Calu3 (cell line): ENCODE data around the gene MPHOSPH9. TPM values are rescaled to one million over a fixed set of nuclear protein-coding genes. Genes with fewer than 3 reads are reported as not detected.

Source experiments
- BruUV-seq: library from RNA; stranded (reverse); fragments of 400-500 nt; replicated peaks from 2 replicates; lab custom pipeline; 2021; lab: Mats Ljungman, UMichigan
- CTCF ChIA-PET: fragments of 300-600 bp; sonication (Branson Sonifier 250); formaldehyde crosslinking; loops from one replicate; lab custom pipeline; 2022; ENCODE audit warnings: antibody characterized with exemption; lab: Charles Lee
- DNase-seq: peaks from one replicate; pipeline ENCODE4 v3.0.0; 2022
- H3K27ac Mint-ChIP-seq: one replicate; pipeline ENCODE4 v1.8.0; 2022; ENCODE audit warnings: mixed read lengths; ENCODE audit not compliant: unreplicated experiment
- H3K27me3 Mint-ChIP-seq: one replicate; pipeline ENCODE4 v1.8.0; 2022; ENCODE audit warnings: mixed read lengths; ENCODE audit not compliant: unreplicated experiment
- H3K36me3 Mint-ChIP-seq: one replicate; pipeline ENCODE4 v1.8.0; 2022; ENCODE audit warnings: mild to moderate bottlenecking, moderate library complexity, mixed read lengths; ENCODE audit not compliant: insufficient read depth, unreplicated experiment
- H3K4me1 Mint-ChIP-seq: one replicate; pipeline ENCODE4 v1.8.0; 2022; ENCODE audit warnings: mild to moderate bottlenecking, low read depth, mixed read lengths; ENCODE audit not compliant: unreplicated experiment
- H3K4me3 Mint-ChIP-seq: one replicate; pipeline ENCODE4 v1.8.0; 2022; ENCODE audit warnings: mild to moderate bottlenecking, low read depth, moderate library complexity, mixed read lengths; ENCODE audit not compliant: unreplicated experiment
- H3K9me3 Mint-ChIP-seq: one replicate; pipeline ENCODE4 v1.8.0; 2022; ENCODE audit warnings: low read depth, mixed read lengths; ENCODE audit not compliant: unreplicated experiment
- CTCF ChIP-seq: fragments of 200-600 bp; IDR thresholded peaks from one replicate; pipeline ENCODE4 v1.8.0; 2022; ENCODE audit warnings: antibody characterized with exemption; ENCODE audit not compliant: unreplicated experiment
- intact Hi-C: fragments of 100-400 bp; cut with micrococcal nuclease; formaldehyde crosslinking; loops from one replicate; pipeline ENCODE4 v1.10.0; 2022; ENCODE audit not compliant: unreplicated experiment
- total RNA-seq: library from RNA; stranded (reverse); gene quantifications from 2 replicates; pipeline ENCODE4 v1.2.3, GENCODE V29; 2022

MPHOSPH9 gene
- total RNA-seq, 1 experiment from 2014 or later: 69.5 TPM

- BruUV-seq: no TSS peak
- TF ChIP-seq CTCF: no peak
- peak; percentile 82 for DNase-seq
Measured at GRCh38 chr12:123150744-123151456, 82.0 kb downstream of the MPHOSPH9 start, which contains the start of gene PITPNM2. PITPNM2 (minus strand) TSS chr12:123151090; CDS start chr12:123034590, 116,500 bp downstream.

GRCh38 chr12:123150275-123150743 lies 82.6 kb downstream of the MPHOSPH9 start:
- H3K9me3 Mint-ChIP-seq: no peaks in the 10 kb centered on the region
- H3K4me1 Mint-ChIP-seq: peaks cover 18% of the 10 kb centered on the region
- TF ChIP-seq CTCF: no peak
- no peaks in the 10 kb centered on the region for H3K27me3 Mint-ChIP-seq
- peak overlapping the region; percentile 18 for H3K27ac Mint-ChIP-seq
- intact Hi-C loops: no loop called here
- DNase-seq: no peak
- CTCF ChIA-PET: interaction anchor here (0.5 to 1.0 kb wide), 5 partner anchors 9 to 327 kb away, joined by 3 to 10 read pairs (median 3); no protein-coding TSS in a partner anchor
- H3K4me3 Mint-ChIP-seq: peak overlapping the region; percentile 75
- BruUV-seq: no TSS peak
- H3K36me3 Mint-ChIP-seq: peaks cover 21% of the 10 kb centered on the region

More at GRCh38 chr12:123150744-123151456, 82.0 kb downstream of the MPHOSPH9 start, which contains the start of gene PITPNM2:
- H3K36me3 Mint-ChIP-seq: peaks cover 21% of the 10 kb centered on the region
- intact Hi-C loops: no loop called here
- no peaks in the 10 kb centered on the region for H3K9me3 Mint-ChIP-seq
- peaks cover 18% of the 10 kb centered on the region for H3K4me1 Mint-ChIP-seq
- peak within 1 kb of the TSS; percentile 75 for H3K4me3 Mint-ChIP-seq
- peak within 1 kb of the TSS; percentile 18 for H3K27ac Mint-ChIP-seq
- H3K27me3 Mint-ChIP-seq: no peaks in the 10 kb centered on the region
- CTCF ChIA-PET: interaction anchor here (0.6 to 1.4 kb wide), 5 partner anchors 10 to 328 kb away, joined by 3 to 10 read pairs (median 3); no protein-coding TSS in a partner anchor

GRCh38 chr12:123149501-123150274 lies 83.3 kb downstream of the MPHOSPH9 start:
- Mint-ChIP-seq H3K27ac (peak overlapping the region; percentile 18), H3K4me3 (peak overlapping the region; percentile 75), H3K9me3 (no peaks in the 10 kb centered on the region), H3K27me3 (no peaks in the 10 kb centered on the region), H3K36me3 (peaks cover 21% of the 10 kb centered on the region), H3K4me1 (peaks cover 18% of the 10 kb centered on the region)
- no peak for DNase-seq
- intact Hi-C loops: no loop called here
- CTCF ChIA-PET: interaction anchor here (0.5 to 1.5 kb wide), 6 partner anchors 8 to 114 kb away, joined by 3 to 10 read pairs (median 3); no protein-coding TSS in a partner anchor
- BruUV-seq: no TSS peak
- no peak for TF ChIP-seq CTCF

- peaks cover 18% of the 10 kb centered on the region for H3K4me1 Mint-ChIP-seq
- H3K27ac Mint-ChIP-seq: no peak overlapping the region
- H3K27me3 Mint-ChIP-seq: no peaks in the 10 kb centered on the region
- H3K9me3 Mint-ChIP-seq: no peaks in the 10 kb centered on the region
- intact Hi-C loops: no loop called here
- CTCF ChIA-PET: interaction anchor here (0.6 to 1.5 kb wide), 2 partner anchors 52 to 105 kb away, joined by 3 read pairs; no protein-coding TSS in a partner anchor
- H3K4me3 Mint-ChIP-seq: peak overlapping the region; percentile 75
- peaks cover 21% of the 10 kb centered on the region for H3K36me3 Mint-ChIP-seq
- DNase-seq: no peak
- no TSS peak for BruUV-seq
- TF ChIP-seq CTCF: no peak
Measured at GRCh38 chr12:123149088-123149487, 83.9 kb downstream of the MPHOSPH9 start.
